H1 (cell line): Measurements from ENCODE around the gene AXIN2. TPM values are rescaled to one million over a fixed set of nuclear protein-coding genes. Genes with fewer than 3 reads are reported as not detected.

Source experiments
- CREB1 ChIP-seq: IDR thresholded peaks from 2 replicates; pipeline ENCODE4 v1.6.1; 2012; ENCODE audit warnings: inconsistent platforms
- KDM5A ChIP-seq: fragments of 200-600 bp; IDR thresholded peaks from 2 replicates; pipeline ENCODE4 v1.7.1; 2012; ENCODE audit warnings: mild to moderate bottlenecking, low read length, inconsistent platforms, mixed read lengths
- MAFK ChIP-seq: IDR thresholded peaks from 2 replicates; pipeline ENCODE4 v1.6.1; 2012; ENCODE audit warnings: low read depth, mild to moderate bottlenecking, improper control_type of control experiment, low read length
- NANOG ChIP-seq: IDR thresholded peaks from 2 replicates; pipeline ENCODE4 v1.6.1; 2011; ENCODE audit warnings: low read length, low read depth, mild to moderate bottlenecking, inconsistent platforms; ENCODE audit not compliant: insufficient read depth, poor library complexity, severe bottlenecking
- RXRA ChIP-seq: IDR thresholded peaks from 2 replicates; pipeline ENCODE4 v1.6.1; 2011; ENCODE audit warnings: low read depth, mild to moderate bottlenecking, low read length, moderate library complexity; ENCODE audit not compliant: insufficient read depth
- SIN3A ChIP-seq, 2 experiments: IDR thresholded peaks in 1 of 2; conservative IDR thresholded peaks in 1 of 2; 2 replicates each; pipeline ENCODE4 v1.6.1; 2011 to 2012; ENCODE audit warnings: low read length in 2 of 2, improper control_type of control experiment in 1 of 2, low read depth in 1 of 2, mild to moderate bottlenecking in 1 of 2
- polyA plus RNA-seq, 7 experiments: library from polyadenylated mRNA; depleted of rRNA in 3 of 7; stranded (reverse) in 5 of 7; unstranded in 2 of 7; fragments of >200 nt in 5 of 7; fragments of 200-250 nt in 2 of 7; gene quantifications; 1 replicate in 5 of 7; 2 replicates in 1 of 7; 4 replicates in 1 of 7; pipeline versions ENCODE4 v1.2.1 to v1.2.3, GENCODE V29; 2011 to 2013; ENCODE audit warnings: missing spikeins in 2 of 7, mixed read lengths in 2 of 7
- total RNA-seq: library from RNA; stranded (reverse); fragmentation: NEBNext Ultra II Directional; extraction: Animal tissue kit (Norgen Biotek cat#: 25700); gene quantifications from 2 replicates; pipeline ENCODE4 v1.2.1, GENCODE V29; 2021

AXIN2 gene
- total and polyA plus RNA-seq, 2 of the 8 experiments (the other 6 are each of a cell fraction or from before 2014, with no cell fraction given): 17.7 to 33.4 TPM

DNA sequence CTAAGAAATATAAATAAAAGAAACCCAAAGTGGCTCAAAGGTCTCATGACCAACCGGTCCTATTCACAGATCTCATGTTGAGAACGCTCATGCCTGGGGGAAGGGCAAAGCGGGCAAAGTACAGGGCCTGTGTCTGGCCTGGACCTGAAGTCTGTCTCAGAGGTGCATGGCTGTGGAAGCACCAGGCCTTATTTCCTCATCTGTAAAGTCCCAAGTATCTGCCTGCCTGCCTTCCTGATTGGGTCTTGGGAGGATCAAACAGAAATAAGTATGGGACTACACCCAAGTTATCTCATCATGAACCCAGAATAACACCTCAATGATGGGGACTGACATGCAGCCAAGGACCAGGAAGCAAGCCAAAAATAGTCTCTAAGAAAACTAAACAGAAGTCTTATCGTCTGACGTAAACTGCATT, 14.2 kb downstream of the AXIN2 start (continued):
- TF ChIP-seq MAFK (no peak), RXRA (no peak), CREB1 (no peak), SIN3A (conservative IDR thresholded peaks at IDR 0.05 in 1 of 2, IDR thresholded peaks at IDR 0.05 in 1 of 2; ENCODE audit: low read depth in 1 of 2, low read length in 2 of 2) (no peak), KDM5A (no peak), NANOG (no peak)
